ENCODE data around the gene ACOX2. TPM values are rescaled to one million over a fixed set of nuclear protein-coding genes. Genes with fewer than 3 reads are reported as not detected.

The ACOX2 gene
- total RNA-seq, 1 donor, result 19.2 TPM

DNA sequence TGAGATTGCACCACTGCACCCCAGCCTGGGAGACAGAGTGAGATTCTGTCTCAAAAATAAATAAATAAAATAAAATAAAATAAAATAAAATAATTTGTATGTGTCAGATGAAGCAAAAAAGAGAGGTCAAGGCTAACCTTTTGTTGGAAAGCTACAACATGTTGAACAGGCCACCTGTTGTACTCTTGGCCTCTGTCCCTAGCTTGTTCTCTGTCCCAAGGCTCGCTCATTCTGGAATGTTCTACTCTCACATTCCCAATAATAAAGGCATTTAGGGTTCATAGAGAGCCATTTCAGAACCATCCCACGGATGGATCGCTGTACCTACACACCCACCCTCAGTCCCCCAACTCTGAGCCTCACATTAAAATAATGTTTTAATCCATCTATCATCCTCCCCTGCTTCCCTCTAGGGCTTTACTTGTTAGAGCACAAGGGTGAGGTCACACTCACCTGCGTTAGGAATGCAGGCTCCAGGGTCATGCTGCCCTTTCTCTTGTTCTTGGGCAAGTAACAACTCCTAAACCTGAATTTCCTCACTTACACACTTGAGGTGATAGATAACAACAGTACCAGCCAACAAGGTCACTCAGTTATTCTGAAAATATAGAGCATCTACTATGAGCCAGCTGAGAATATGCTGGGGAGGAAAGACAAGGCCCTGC lies 70.0 kb downstream of the ACOX2 start:
- no peak for DNase-seq (ENCODE audit: low read depth)
- TF ChIP-seq, protein P1, sequence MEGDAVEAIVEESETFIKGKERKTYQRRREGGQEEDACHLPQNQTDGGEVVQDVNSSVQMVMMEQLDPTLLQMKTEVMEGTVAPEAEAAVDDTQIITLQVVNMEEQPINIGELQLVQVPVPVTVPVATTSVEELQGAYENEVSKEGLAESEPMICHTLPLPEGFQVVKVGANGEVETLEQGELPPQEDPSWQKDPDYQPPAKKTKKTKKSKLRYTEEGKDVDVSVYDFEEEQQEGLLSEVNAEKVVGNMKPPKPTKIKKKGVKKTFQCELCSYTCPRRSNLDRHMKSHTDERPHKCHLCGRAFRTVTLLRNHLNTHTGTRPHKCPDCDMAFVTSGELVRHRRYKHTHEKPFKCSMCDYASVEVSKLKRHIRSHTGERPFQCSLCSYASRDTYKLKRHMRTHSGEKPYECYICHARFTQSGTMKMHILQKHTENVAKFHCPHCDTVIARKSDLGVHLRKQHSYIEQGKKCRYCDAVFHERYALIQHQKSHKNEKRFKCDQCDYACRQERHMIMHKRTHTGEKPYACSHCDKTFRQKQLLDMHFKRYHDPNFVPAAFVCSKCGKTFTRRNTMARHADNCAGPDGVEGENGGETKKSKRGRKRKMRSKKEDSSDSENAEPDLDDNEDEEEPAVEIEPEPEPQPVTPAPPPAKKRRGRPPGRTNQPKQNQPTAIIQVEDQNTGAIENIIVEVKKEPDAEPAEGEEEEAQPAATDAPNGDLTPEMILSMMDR (IDR thresholded peaks at IDR 0.05; ENCODE audit: insufficient read depth, low read length), result no peak
- H3K4me3 ChIP-seq (ENCODE audit: low read depth, low read length), result no peak overlapping the region

DNA sequence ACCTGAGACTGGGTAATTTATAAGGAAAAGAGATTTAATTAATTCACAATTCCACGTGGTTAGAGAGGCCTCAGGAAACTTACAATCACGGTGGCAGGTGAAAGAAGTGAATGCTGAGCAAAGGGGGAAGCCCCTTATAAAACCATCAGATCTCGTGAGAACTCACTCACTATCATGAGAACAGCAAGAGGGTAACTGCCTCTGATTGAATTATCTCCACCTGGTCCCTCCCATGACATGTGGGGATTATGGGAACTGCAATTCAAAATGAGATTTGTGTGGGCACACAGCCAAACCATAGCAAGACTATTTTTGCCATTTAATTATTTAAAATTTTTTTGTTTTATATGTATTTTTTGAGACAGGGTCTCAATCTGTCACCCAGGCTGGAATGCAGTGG lies 72.1 kb downstream of the ACOX2 start:
- DNase-seq (ENCODE audit: low read depth), result no peak
- H3K4me3 ChIP-seq (ENCODE audit: low read depth, low read length), result no peak overlapping the region
- TF ChIP-seq, protein P1 (IDR thresholded peaks at IDR 0.05; ENCODE audit: insufficient read depth, low read length), result peak; percentile 5

DNA sequence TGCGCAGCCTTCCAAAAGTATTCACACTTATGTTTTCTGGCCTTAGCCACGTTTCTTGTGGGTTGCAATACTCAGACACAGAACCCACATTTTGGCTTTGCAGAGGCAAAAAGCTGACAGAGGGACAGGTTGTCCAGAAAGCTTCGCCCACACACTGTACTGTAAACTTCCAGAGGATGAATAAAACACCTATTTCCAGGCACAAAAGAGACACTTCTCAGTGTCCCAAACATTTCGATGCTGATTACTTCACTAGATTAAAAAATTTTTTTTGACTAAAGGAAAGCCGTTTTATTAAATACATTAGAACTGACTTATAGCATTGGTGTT lies 73.1 kb downstream of the ACOX2 start:
- TF ChIP-seq, protein P1 (IDR thresholded peaks at IDR 0.05; ENCODE audit: insufficient read depth, low read length), result no peak
- no peak for DNase-seq (ENCODE audit: low read depth)
- H3K4me3 ChIP-seq (ENCODE audit: low read depth, low read length), result no peak overlapping the region

DNA sequence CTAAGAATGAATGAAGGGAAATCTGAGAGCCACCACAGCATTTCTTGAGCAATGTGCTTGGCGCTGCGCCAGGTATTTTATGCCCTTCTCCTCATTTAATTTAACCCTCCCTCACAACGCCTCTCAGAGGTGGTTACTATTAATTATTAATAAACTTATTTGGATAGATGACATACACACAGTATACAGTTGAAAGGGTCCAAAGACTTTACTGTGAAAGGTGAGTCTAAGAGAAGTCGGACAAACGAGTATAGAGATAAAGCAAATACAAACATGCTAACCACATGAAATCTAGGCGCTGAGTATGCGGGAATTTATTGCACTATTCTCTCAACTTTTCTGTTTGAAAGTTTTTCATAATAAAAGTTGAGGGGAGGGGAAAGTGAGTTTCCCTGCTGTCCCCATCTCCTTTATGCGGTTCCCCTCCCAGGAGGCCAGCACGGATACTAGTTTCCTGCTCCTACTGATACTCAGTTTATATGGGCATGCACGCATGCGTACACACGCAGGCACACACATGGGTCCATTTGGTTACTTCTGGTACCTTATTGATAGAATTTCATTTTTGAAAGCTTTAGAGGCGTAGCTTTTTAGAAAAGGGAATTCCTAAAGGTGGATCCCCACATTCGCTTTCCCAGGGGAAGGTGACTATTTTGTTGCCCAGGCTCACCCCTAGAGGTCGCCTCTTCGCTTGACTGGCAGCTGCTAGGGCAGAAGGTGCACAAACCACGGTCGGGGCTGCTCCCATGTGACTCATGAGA lies 73.6 kb downstream of the ACOX2 start:
- H3K4me3 ChIP-seq (ENCODE audit: low read depth, low read length), result no peak overlapping the region
- peak; percentile 84 for DNase-seq (ENCODE audit: low read depth)

DNA sequence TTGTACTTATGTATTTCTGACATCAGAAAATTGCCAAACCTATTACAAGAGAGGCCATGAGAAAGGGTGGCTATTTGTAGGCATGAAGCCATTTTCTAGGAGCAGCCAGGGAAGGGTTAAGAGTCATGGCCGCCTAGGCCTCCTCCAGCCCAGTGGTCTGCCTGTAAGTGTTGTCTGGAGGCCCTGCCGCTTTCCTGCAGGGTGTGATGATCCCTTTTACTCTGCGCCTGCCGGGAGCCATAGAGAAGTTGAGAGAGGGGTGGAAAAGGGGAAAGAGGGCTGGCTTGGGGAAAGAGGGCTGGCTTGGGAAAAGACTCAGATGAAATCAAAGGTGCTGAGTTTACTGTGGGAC lies 74.2 kb downstream of the ACOX2 start:
- TF ChIP-seq, protein P1 (IDR thresholded peaks at IDR 0.05; ENCODE audit: insufficient read depth, low read length), result no peak
- DNase-seq (ENCODE audit: low read depth), result no peak
- no peak overlapping the region for H3K4me3 ChIP-seq (ENCODE audit: low read depth, low read length)

More for the DNA sequence above, 73.6 kb downstream of the ACOX2 start:
- TF ChIP-seq, protein P1 (IDR thresholded peaks at IDR 0.05; ENCODE audit: insufficient read depth, low read length), result peak; percentile 87

DNA sequence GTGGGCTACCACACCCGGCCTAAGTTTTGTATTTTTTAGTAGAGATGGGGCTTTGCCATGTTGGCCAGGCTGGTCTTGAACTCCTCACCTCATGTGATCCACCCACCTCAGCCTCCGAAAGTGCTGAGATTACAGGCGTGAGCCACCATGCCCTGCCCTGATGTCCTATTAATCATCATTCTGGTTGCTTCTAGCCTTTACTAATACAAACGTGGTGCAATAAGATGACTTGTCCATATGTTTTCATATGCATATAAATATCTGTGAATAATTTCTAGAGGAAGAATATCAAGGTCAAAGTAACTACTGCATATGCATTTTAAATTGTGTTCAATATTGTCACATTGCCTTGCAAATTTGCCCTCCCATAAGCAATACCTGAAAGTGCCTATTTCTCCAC lies 77.8 kb downstream of the ACOX2 start:
- TF ChIP-seq, protein P1 (IDR thresholded peaks at IDR 0.05; ENCODE audit: insufficient read depth, low read length), result no peak
- H3K4me3 ChIP-seq (ENCODE audit: low read depth, low read length), result no peak overlapping the region
- DNase-seq (ENCODE audit: low read depth), result no peak

Other genes with a start within 250 kb of the ACOX2 start
- gene RPP14, start 230.9 kb downstream of the ACOX2 start, total RNA-seq (ENCODE audit: low replicate concordance), result 10.8 and 19.0 TPM in 2 replicates
- 8.5 and 9.9 TPM in 2 replicates for gene HTD2, start 230.7 kb downstream of the ACOX2 start, total RNA-seq (ENCODE audit: low replicate concordance)
- 19.3 and 64.4 TPM in 2 replicates for gene PXK, start 204.3 kb downstream of the ACOX2 start, total RNA-seq (ENCODE audit: low replicate concordance)
- gene PDHB, start 103.4 kb downstream of the ACOX2 start, total RNA-seq (ENCODE audit: low replicate concordance), result 75.4 and 82.3 TPM in 2 replicates
- gene KCTD6, start 45.1 kb downstream of the ACOX2 start, total RNA-seq (ENCODE audit: low replicate concordance), result 17.8 and 17.9 TPM in 2 replicates
- gene FAM107A, start 40.2 kb upstream of the ACOX2 start, total RNA-seq (ENCODE audit: low replicate concordance), result 0.54 TPM in 1 of 2 replicates, not detected in the other
- gene FAM3D, start 129.6 kb upstream of the ACOX2 start, total RNA-seq (ENCODE audit: low replicate concordance), result not detected in 2 replicates